B cell (primary cell): ENCODE measurements around the gene MLLT6. TPM values are rescaled to one million over a fixed set of nuclear protein-coding genes. Genes with fewer than 3 reads are reported as not detected.

ENCODE experiments used
- ATAC-seq: fragments of 200-7000 bp; cut with Tn5 transposase; one replicate; pipeline ENCODE4 v1.10.0; 2021; ENCODE audit warnings: low read depth, mild to moderate bottlenecking, moderate number of reproducible peaks, moderate library complexity
- CTCF ChIA-PET: fragments of 350-600 bp; sonication (Branson Sonifier 250); formaldehyde crosslinking; loops from one replicate; lab custom pipeline; 2021; ENCODE audit warnings: antibody characterized with exemption, inconsistent platforms; lab: Charles Lee
- POLR2A ChIA-PET: fragments of 350-600 bp; sonication (Branson Sonifier 250); formaldehyde crosslinking; loops from one replicate; lab custom pipeline; 2021; ENCODE audit warnings: antibody characterized with exemption; lab: Charles Lee
- DNase-seq: peaks from one replicate; pipeline ENCODE4 v3.0.0; 2013
- H2AFZ ChIP-seq: 2 replicates; pipeline ENCODE4 v1.6.1; 2012; ENCODE audit warnings: mild to moderate bottlenecking, low read depth, low read length; ENCODE audit not compliant: insufficient read depth, poor library complexity, severe bottlenecking
- H3K27ac ChIP-seq, 2 donors: 1 replicate in 1 of 2; 2 replicates in 1 of 2; pipeline ENCODE4 v1.5.1; 2012 to 2013; ENCODE audit warnings: low read length in 2 of 2, mild to moderate bottlenecking in 2 of 2, moderate library complexity in 1 of 2
- H3K27me3 ChIP-seq, 4 experiments: fragments of 200-600 bp in 1 of 4; sonication (generic) in 1 of 4; replicated peaks in 1 of 4; 1 replicate in 2 of 4; 2 replicates in 2 of 4; pipeline versions ENCODE4 v1.6.1 to v1.7.0; 2013 to 2016; ENCODE audit warnings: low read length in 3 of 4, mild to moderate bottlenecking in 2 of 4, mixed read lengths in 1 of 4, moderate library complexity in 1 of 4; ENCODE audit not compliant: insufficient read depth in 4 of 4, control insufficient read depth in 3 of 4; ENCODE audit errors: control extremely low read depth in 1 of 4
- H3K36me3 ChIP-seq, 2 experiments: replicated peaks in 1 of 2; 1 replicate in 1 of 2; 2 replicates in 1 of 2; pipeline versions ENCODE4 v1.6.1 to v1.7.1; 2013; ENCODE audit warnings: low read length in 1 of 2; ENCODE audit not compliant: insufficient read depth in 2 of 2, control insufficient read depth in 1 of 2; ENCODE audit errors: control extremely low read depth in 1 of 2, extremely low read depth in 1 of 2
- H3K4me1 ChIP-seq, 2 donors: fragments of 200-600 bp in 1 of 2; sonication (generic) in 1 of 2; 1 replicate in 1 of 2; 2 replicates in 1 of 2; pipeline versions ENCODE4 v1.5.1 to v1.6.1; 2013 to 2017; ENCODE audit warnings: low read length in 2 of 2; ENCODE audit not compliant: control insufficient read depth in 2 of 2, insufficient read depth in 2 of 2
- H3K4me2 ChIP-seq: replicated peaks from 2 replicates; pipeline ENCODE3; 2012; ENCODE audit warnings: mild to moderate bottlenecking, low read depth, low read length; ENCODE audit not compliant: poor library complexity, severe bottlenecking
- H3K4me3 ChIP-seq, 5 experiments: fragments of 200-600 bp in 1 of 5; sonication (generic) in 1 of 5; 1 replicate in 3 of 5; 2 replicates in 2 of 5; pipeline versions ENCODE4 v1.5.1 to v1.7.0; 2011 to 2016; ENCODE audit warnings: low read length in 4 of 5, mild to moderate bottlenecking in 4 of 5, low read depth in 2 of 5, control low read depth in 1 of 5, moderate library complexity in 1 of 5; ENCODE audit not compliant: insufficient read depth in 1 of 5; ENCODE audit errors: control extremely low read depth in 1 of 5, extremely low read depth in 1 of 5
- H3K79me2 ChIP-seq: fragments of 200-600 bp; sonication (generic); one replicate; pipeline ENCODE4 v1.6.0; 2016; ENCODE audit warnings: low read length; ENCODE audit not compliant: control insufficient read depth, insufficient read depth
- H3K9ac ChIP-seq: fragments of 200-600 bp; sonication (generic); 2 replicates; pipeline ENCODE4 v1.6.1; 2017; ENCODE audit warnings: mild to moderate bottlenecking, low read length, moderate library complexity
- H3K9me3 ChIP-seq, 3 donors: one replicate each; pipeline versions ENCODE4 v1.6.1 to v1.7.1; 2013; ENCODE audit warnings: low read length in 2 of 3; ENCODE audit not compliant: control insufficient read depth in 2 of 3, insufficient read depth in 1 of 3; ENCODE audit errors: control extremely low read depth in 1 of 3
- H4K20me1 ChIP-seq: 2 replicates; pipeline ENCODE4 v1.6.0; 2012; ENCODE audit warnings: mild to moderate bottlenecking, low read length; ENCODE audit not compliant: insufficient read depth, control insufficient read depth, poor library complexity, severe bottlenecking
- H3K27ac Mint-ChIP-seq: one replicate; pipeline ENCODE4 v1.8.0; 2021; ENCODE audit warnings: mixed read lengths
- H3K27me3 Mint-ChIP-seq: one replicate; pipeline ENCODE4 v1.8.0; 2021; ENCODE audit warnings: mixed read lengths
- H3K4me1 Mint-ChIP-seq: one replicate; pipeline ENCODE4 v1.8.0; 2021; ENCODE audit warnings: mixed read lengths
- H3K4me3 Mint-ChIP-seq: one replicate; pipeline ENCODE4 v1.8.0; 2021; ENCODE audit warnings: mixed read lengths
- H3K9me3 Mint-ChIP-seq: one replicate; pipeline ENCODE4 v1.8.0; 2022; ENCODE audit warnings: mixed read lengths; ENCODE audit not compliant: insufficient read depth
- CTCF ChIP-seq: fragments of 200-600 bp; IDR thresholded peaks from one replicate; pipeline ENCODE4 v1.8.0; 2022; ENCODE audit warnings: antibody characterized with exemption, mild to moderate bottlenecking
- EZH2 ChIP-seq: IDR thresholded peaks from 2 replicates; pipeline ENCODE4 v1.6.1; 2012; ENCODE audit warnings: borderline replicate concordance, low read depth, mild to moderate bottlenecking, moderate library complexity, low read length; ENCODE audit not compliant: insufficient read depth, poor library complexity, severe bottlenecking
- WGBS: methylation state at CpG from one replicate; pipeline ENCODE4 v1.1.5; 2013; ENCODE audit warnings: missing lambda C conversion rate; ENCODE audit not compliant: insufficient coverage; 5-methylcytosine and 5-hydroxymethylcytosine counted together
- intact Hi-C: fragments of 100-400 bp; cut with micrococcal nuclease; formaldehyde crosslinking; loops from one replicate; pipeline ENCODE4 v1.10.0; 2022
- polyA plus RNA-seq: library from polyadenylated mRNA; depleted of rRNA; stranded (reverse); fragments of >200 nt; gene quantifications from 2 replicates; pipeline ENCODE4 v1.2.3, GENCODE V29; 2012
- total RNA-seq, 2 donors: library from RNA; stranded (reverse); fragments of 120-200 nt in 1 of 2; gene quantifications; 1 replicate in 1 of 2; 2 replicates in 1 of 2; pipeline versions ENCODE4 v1.2.3 to v1.2.4, GENCODE V29; 2013 to 2022

The MLLT6 gene
- total and polyA plus RNA-seq, 2 donors (not counting 1 experiment from before 2014, with no cell fraction given), result 165 to 288 TPM

- H3K4me1 ChIP-seq, result peaks cover 0 to 8% of the 10 kb centered on the region in 2 donors
- no peak overlapping the region for H3K9ac ChIP-seq
- H3K4me3 ChIP-seq, result no peak overlapping the region
- no peaks in the 10 kb centered on the region for H3K79me2 ChIP-seq
- TF ChIP-seq CTCF (no peak), EZH2 (no peak)
- no peaks in the 10 kb centered on the region for H3K9me3 Mint-ChIP-seq
- H3K4me1 Mint-ChIP-seq, result peaks cover 4% of the 10 kb centered on the region
- intact Hi-C loops, result no loop called here
- CTCF ChIA-PET, result no interaction called here
- H3K4me2 ChIP-seq, result no peak overlapping the region
- no peaks in the 10 kb centered on the region for H4K20me1 ChIP-seq
- H3K27ac ChIP-seq, result no peak overlapping the region
- WGBS, result 89% methylated on average over 11 of the region's 15 CpGs
- no peaks in the 10 kb centered on the region for H3K36me3 ChIP-seq
- DNase-seq, result no peak
- no peak overlapping the region for H3K27ac Mint-ChIP-seq
- H3K27me3 Mint-ChIP-seq, result peaks cover 53% of the 10 kb centered on the region
- peaks cover 0 to 4% (median 0%) of the 10 kb centered on the region in 3 donors for H3K9me3 ChIP-seq
- ATAC-seq, result no peak
- peaks cover 0 to 58% (median 4%) of the 10 kb centered on the region in 4 experiments for H3K27me3 ChIP-seq
- H3K4me3 Mint-ChIP-seq, result no peak overlapping the region
- no peak overlapping the region for H2AFZ ChIP-seq
- POLR2A ChIA-PET, result no interaction called here
Measured at GRCh38 chr17:38657824-38658740, 47.0 kb upstream of the MLLT6 start.

GRCh38 chr17:38658741-38659345, 46.2 kb upstream of the MLLT6 start:
- POLR2A ChIA-PET, result no interaction called here
- ATAC-seq (no peak), DNase-seq (no peak)
- TF ChIP-seq EZH2 (no peak), CTCF (no peak)
- Histone ChIP-seq H3K9ac (no peak overlapping the region), H3K36me3 (no peaks in the 10 kb centered on the region), H3K27me3 (peaks cover 0 to 57% (median 4%) of the 10 kb centered on the region in 4 experiments), H3K9me3 (peaks cover 0 to 4% (median 0%) of the 10 kb centered on the region in 3 donors), H3K4me3 (no peak overlapping the region), H3K27ac (no peak overlapping the region), H3K4me1 (peaks cover 0 to 8% of the 10 kb centered on the region in 2 donors), H3K4me2 (no peak overlapping the region), H4K20me1 (no peaks in the 10 kb centered on the region), H2AFZ (no peak overlapping the region), H3K79me2 (no peaks in the 10 kb centered on the region)
- WGBS, result 18% methylated on average over 12 of the region's 13 CpGs
- H3K27ac Mint-ChIP-seq, result no peak overlapping the region
- no peaks in the 10 kb centered on the region for H3K9me3 Mint-ChIP-seq
- peaks cover 49% of the 10 kb centered on the region for H3K27me3 Mint-ChIP-seq
- H3K4me1 Mint-ChIP-seq, result peaks cover 4% of the 10 kb centered on the region
- intact Hi-C loops, result no loop called here
- CTCF ChIA-PET, result interaction anchor here (11.8 kb wide), 1 partner anchor 102 kb away, joined by 161 read pairs; no protein-coding TSS in a partner anchor
- no peak overlapping the region for H3K4me3 Mint-ChIP-seq
